Liver (tissue), 9 donors: ENCODE data around the gene CRELD2. TPM values are rescaled to one million over a fixed set of nuclear protein-coding genes. Genes with fewer than 3 reads are reported as not detected.

Source experiments
- DNase-seq: peaks from one replicate; pipeline ENCODE4 v3.0.0-alpha.2; 2017; ENCODE audit warnings: low spot score
- H3K27ac ChIP-seq, 2 donors: one replicate each; pipeline ENCODE4 v1.7.0; 2013; ENCODE audit warnings: inconsistent platforms in 2 of 2, low read length in 2 of 2, control low read depth in 1 of 2, low read depth in 1 of 2, mild to moderate bottlenecking in 1 of 2
- H3K27me3 ChIP-seq, 4 donors: one replicate each; pipeline versions ENCODE4 v1.6.1 to v1.7.0; 2013; ENCODE audit warnings: low read length in 3 of 4, inconsistent platforms in 1 of 4, mild to moderate bottlenecking in 1 of 4, moderate library complexity in 1 of 4; ENCODE audit not compliant: control insufficient read depth in 4 of 4, insufficient read depth in 4 of 4
- H3K36me3 ChIP-seq, 4 donors: one replicate each; pipeline versions ENCODE4 v1.6.1 to v1.7.0; 2013; ENCODE audit warnings: low read length in 3 of 4, mild to moderate bottlenecking in 3 of 4, low read depth in 1 of 4, moderate library complexity in 1 of 4; ENCODE audit not compliant: control insufficient read depth in 4 of 4, insufficient read depth in 3 of 4
- H3K4me1 ChIP-seq, 4 donors: one replicate each; pipeline versions ENCODE4 v1.6.1 to v1.7.0; 2013; ENCODE audit warnings: low read length in 3 of 4, mild to moderate bottlenecking in 3 of 4, moderate library complexity in 1 of 4; ENCODE audit not compliant: control insufficient read depth in 4 of 4, insufficient read depth in 4 of 4
- H3K4me3 ChIP-seq, 3 donors: one replicate each; pipeline versions ENCODE4 v1.6.1 to v1.7.0; 2013; ENCODE audit warnings: low read length in 3 of 3, control low read depth in 1 of 3, low read depth in 1 of 3, mild to moderate bottlenecking in 1 of 3
- H3K9ac ChIP-seq, 2 donors: one replicate each; pipeline ENCODE4 v1.7.0; 2013; ENCODE audit warnings: low read length in 2 of 2, mild to moderate bottlenecking in 2 of 2, moderate library complexity in 2 of 2, control low read depth in 1 of 2, low read depth in 1 of 2
- H3K9me3 ChIP-seq, 4 donors: one replicate each; pipeline versions ENCODE4 v1.6.1 to v1.7.0; 2013; ENCODE audit warnings: low read length in 3 of 4; ENCODE audit not compliant: control insufficient read depth in 4 of 4
- CTCF ChIP-seq: fragments of 150-350 bp; IDR thresholded peaks from 2 replicates; pipeline ENCODE4 v1.5.1; 2017; ENCODE audit warnings: improper control_type of control experiment, low read depth, low read length; ENCODE audit not compliant: missing input control
- EGR1 ChIP-seq, 2 donors: IDR thresholded peaks; 2 replicates each; pipeline ENCODE4 v1.6.1; 2016 to 2018; ENCODE audit warnings: antibody characterized with exemption in 2 of 2, low read depth in 2 of 2
- FOXA1 ChIP-seq: IDR thresholded peaks from 2 replicates; pipeline ENCODE4 v1.6.1; 2016; ENCODE audit warnings: antibody characterized with exemption
- FOXA2 ChIP-seq: IDR thresholded peaks from 2 replicates; pipeline ENCODE4 v1.6.1; 2016; ENCODE audit warnings: antibody characterized with exemption
- GABPA ChIP-seq, 2 donors: IDR thresholded peaks in 1 of 2; conservative IDR thresholded peaks in 1 of 2; 2 replicates each; pipeline ENCODE4 v1.6.1; 2016; ENCODE audit warnings: antibody characterized with exemption in 2 of 2, mild to moderate bottlenecking in 1 of 2, moderate library complexity in 1 of 2
- HNF4A ChIP-seq, 2 donors: conservative IDR thresholded peaks; 2 replicates each; pipeline ENCODE4 v1.6.1; 2016; ENCODE audit warnings: antibody characterized with exemption in 2 of 2, mild to moderate bottlenecking in 2 of 2
- HNF4G ChIP-seq: IDR thresholded peaks from 2 replicates; pipeline ENCODE4 v1.6.1; 2016; ENCODE audit warnings: antibody characterized with exemption
- JUND ChIP-seq, 2 donors: IDR thresholded peaks; 2 replicates each; pipeline ENCODE4 v1.6.1; 2016; ENCODE audit warnings: antibody characterized with exemption in 2 of 2
- MAX ChIP-seq: IDR thresholded peaks from 2 replicates; pipeline ENCODE4 v1.6.1; 2016; ENCODE audit warnings: antibody characterized with exemption
- NR2F2 ChIP-seq: IDR thresholded peaks from 2 replicates; pipeline ENCODE4 v1.6.1; 2016; ENCODE audit warnings: antibody characterized with exemption
- RAD21 ChIP-seq, 2 donors: IDR thresholded peaks; 2 replicates each; pipeline ENCODE4 v1.6.1; 2016; ENCODE audit warnings: antibody characterized with exemption in 2 of 2, mild to moderate bottlenecking in 2 of 2
- REST ChIP-seq: IDR thresholded peaks from 2 replicates; pipeline ENCODE4 v1.6.1; 2016; ENCODE audit warnings: antibody characterized with exemption, mild to moderate bottlenecking
- RXRA ChIP-seq, 2 donors: IDR thresholded peaks; 2 replicates each; pipeline ENCODE4 v1.6.1; 2017 to 2018; ENCODE audit warnings: antibody characterized with exemption in 2 of 2, mild to moderate bottlenecking in 1 of 2
- SP1 ChIP-seq: IDR thresholded peaks from 2 replicates; pipeline ENCODE4 v1.6.1; 2018; ENCODE audit warnings: antibody characterized with exemption, mild to moderate bottlenecking
- TAF1 ChIP-seq: conservative IDR thresholded peaks from 2 replicates; pipeline ENCODE4 v1.6.1; 2016; ENCODE audit warnings: antibody characterized with exemption, mild to moderate bottlenecking
- YY1 ChIP-seq: IDR thresholded peaks from 2 replicates; pipeline ENCODE4 v1.6.1; 2016; ENCODE audit warnings: antibody characterized with exemption, mild to moderate bottlenecking
- ZBTB33 ChIP-seq: IDR thresholded peaks from 2 replicates; pipeline ENCODE4 v1.6.1; 2016; ENCODE audit warnings: antibody characterized with exemption
- WGBS: extraction: QIAGEN DNeasy Blood & Tissue Kit; methylation state at CpG from one replicate; pipeline ENCODE4 v1.1.7; 2013; 5-methylcytosine and 5-hydroxymethylcytosine counted together
- polyA plus RNA-seq, 2 donors: library from polyadenylated mRNA; stranded (reverse) in 1 of 2; unstranded in 1 of 2; fragments of 200-250 nt in 1 of 2; fragments of >200 nt in 1 of 2; fragmentation: Nextera tagmentation in 1 of 2; extraction: Ambion mirVana in 1 of 2; gene quantifications; one replicate each; pipeline versions ENCODE4 v1.2.1 to v1.2.3, GENCODE V29; 2013 to 2015
- total RNA-seq, 2 donors: library from RNA; depleted of rRNA; stranded (reverse); fragments of >200 nt; gene quantifications; one replicate each; pipeline ENCODE4 v1.2.3, GENCODE V29; 2014
- TF ChIP-seq, protein P1 (sequence below): IDR thresholded peaks from 2 replicates; pipeline ENCODE4 v1.6.1; 2016; ENCODE audit warnings: antibody characterized with exemption
- donor health status: healthy.
- donor health status: healthy.
- donor health status: healthy.
- donor health status: healthy.
- donor health status: healthy.

The CRELD2 gene
- total and polyA plus RNA-seq, 4 donors = 17.2 to 98.1 (median 57.1) TPM

- H3K9me3 ChIP-seq = no peaks in the 10 kb centered on the region
- peak; percentile 66 for DNase-seq
- H3K4me3 ChIP-seq = peak overlapping the region; percentile 95 to 98 (median 95)
- H3K27me3 ChIP-seq = no peaks in the 10 kb centered on the region
- H3K27ac ChIP-seq = peak overlapping the region; percentile 95 to 99
- H3K4me1 ChIP-seq = peaks cover 26 to 62% (median 51%) of the 10 kb centered on the region in 4 donors
- H3K36me3 ChIP-seq = peaks cover 0 to 13% (median 3%) of the 10 kb centered on the region in 4 donors
- H3K9ac ChIP-seq = peak overlapping the region; percentile 71 to 80
- WGBS = under 1% methylated on average over 70 of the region's 70 CpGs
- peak in 1 of 2 donors; percentile 53 for TF ChIP-seq HNF4A (conservative IDR thresholded peaks at IDR 0.05)
- TF ChIP-seq FOXA2 = no peak
- peak; percentile 70 for TF ChIP-seq SP1
- TF ChIP-seq HNF4G = no peak
- TF ChIP-seq ZBTB33 = no peak
- no peak for TF ChIP-seq REST
- peak in 1 of 2 donors; percentile 47 for TF ChIP-seq GABPA (IDR thresholded peaks at IDR 0.05 in 1 of 2, conservative IDR thresholded peaks at IDR 0.05 in 1 of 2)
- peak in 1 of 2 donors; percentile 90 for TF ChIP-seq EGR1 (IDR thresholded peaks at IDR 0.05; ENCODE audit: low read depth in 2 of 2)
- TF ChIP-seq CTCF = no peak
- peak in 1 of 2 donors; percentile 10 for TF ChIP-seq JUND (IDR thresholded peaks at IDR 0.05)
- TF ChIP-seq FOXA1 = no peak
- peak in 1 of 2 donors; percentile 47 for TF ChIP-seq RXRA (IDR thresholded peaks at IDR 0.05)
- TF ChIP-seq NR2F2 = no peak
- no peak for TF ChIP-seq MAX
- peak; percentile 18 for TF ChIP-seq YY1
- TF ChIP-seq, protein P1, sequence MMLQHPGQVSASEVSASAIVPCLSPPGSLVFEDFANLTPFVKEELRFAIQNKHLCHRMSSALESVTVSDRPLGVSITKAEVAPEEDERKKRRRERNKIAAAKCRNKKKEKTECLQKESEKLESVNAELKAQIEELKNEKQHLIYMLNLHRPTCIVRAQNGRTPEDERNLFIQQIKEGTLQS = no peak
- TF ChIP-seq RAD21 (IDR thresholded peaks at IDR 0.05) = peak; percentile 30 to 37
- no peak for TF ChIP-seq TAF1
These were observed 43.7 kb downstream of the CRELD2 start for GRCh38 chr22:49962012-49962750.
